HepG2 (cell line): Measurements from ENCODE around the gene JMJD8. TPM values are rescaled to one million over a fixed set of nuclear protein-coding genes. Genes with fewer than 3 reads are reported as not detected.

ENCODE experiments used
- CHD2 ChIP-seq: IDR thresholded peaks from 2 replicates; pipeline ENCODE4 v1.6.1; 2011; ENCODE audit warnings: low read depth, low read length, improper control_type of control experiment
- MAZ ChIP-seq, 2 experiments: sonication (generic) in 1 of 2; formaldehyde crosslinking in 1 of 2; IDR thresholded peaks; 2 replicates each; pipeline versions ENCODE4 v1.5.0 to v1.6.1; 2012 to 2020; ENCODE audit warnings: low read depth in 2 of 2, mild to moderate bottlenecking in 2 of 2, borderline replicate concordance in 1 of 2, improper control_type of control experiment in 1 of 2, low read length in 1 of 2, missing genetic modification reagents in 1 of 2, moderate library complexity in 1 of 2
- NRL ChIP-seq: sonication (generic); formaldehyde crosslinking; IDR thresholded peaks from 2 replicates; pipeline ENCODE4 v1.5.0; 2020; ENCODE audit warnings: missing genetic modification reagents, mild to moderate bottlenecking, moderate library complexity, borderline replicate concordance
- SP4 ChIP-seq: sonication (generic); formaldehyde crosslinking; IDR thresholded peaks from 2 replicates; pipeline ENCODE4 v1.8.1; 2023; ENCODE audit warnings: mild to moderate bottlenecking, missing genetic modification reagents
- STAT5B ChIP-seq: sonication (generic); formaldehyde crosslinking; IDR thresholded peaks from 2 replicates; pipeline ENCODE4 v1.4.0; 2020; ENCODE audit warnings: missing genetic modification reagents
- ZNF460 ChIP-seq: sonication (generic); formaldehyde crosslinking; IDR thresholded peaks from 2 replicates; pipeline ENCODE4 v1.5.1; 2020; ENCODE audit warnings: missing genetic modification reagents, mild to moderate bottlenecking, borderline replicate concordance
- polyA plus RNA-seq, 8 experiments: library from polyadenylated mRNA; depleted of rRNA in 3 of 8; stranded (reverse) in 7 of 8; unstranded in 1 of 8; fragments of >200 nt; fragmentation: Illumina TruSeq in 4 of 8; extraction: Trizol in 4 of 8; gene quantifications; 2 replicates each; pipeline versions ENCODE4 v1.2.1 to v1.2.3, GENCODE V29; 2011 to 2016; ENCODE audit warnings: low read depth in 4 of 8, missing spikeins in 1 of 8, mixed read lengths in 1 of 8; ENCODE audit not compliant: insufficient read depth in 1 of 8
- total RNA-seq, 5 experiments: library from RNA; depleted of rRNA; stranded (reverse); fragments of >200 nt; fragmentation: Illumina TruSeq; extraction: Trizol; gene quantifications; 2 replicates each; pipeline ENCODE4 v1.2.3, GENCODE V29; 2016; ENCODE audit warnings: low read depth in 1 of 5
- TF ChIP-seq, protein P1 (sequence below): sonication (generic); formaldehyde crosslinking; IDR thresholded peaks from 2 replicates; pipeline ENCODE4 v1.4.0; 2020; ENCODE audit warnings: missing genetic modification reagents, borderline replicate concordance
- TF ChIP-seq, protein P2 (sequence below): sonication (generic); formaldehyde crosslinking; IDR thresholded peaks from 2 replicates; pipeline ENCODE4 v1.4.0; 2020; ENCODE audit warnings: missing genetic modification reagents, borderline replicate concordance
- TF ChIP-seq, protein P3 (sequence below): sonication (generic); formaldehyde crosslinking; IDR thresholded peaks from 2 replicates; pipeline ENCODE4 v1.4.0; 2020; ENCODE audit warnings: missing genetic modification reagents, borderline replicate concordance
- TF ChIP-seq, protein P4 (sequence below): sonication (generic); formaldehyde crosslinking; IDR thresholded peaks from 2 replicates; pipeline ENCODE4 v1.4.0; 2020; ENCODE audit warnings: missing genetic modification reagents

JMJD8 gene
- total and polyA plus RNA-seq, 2 of the 13 experiments (the other 11 are each of a cell fraction or from before 2014, with no cell fraction given), result 2.6 to 11.8 TPM

DNA sequence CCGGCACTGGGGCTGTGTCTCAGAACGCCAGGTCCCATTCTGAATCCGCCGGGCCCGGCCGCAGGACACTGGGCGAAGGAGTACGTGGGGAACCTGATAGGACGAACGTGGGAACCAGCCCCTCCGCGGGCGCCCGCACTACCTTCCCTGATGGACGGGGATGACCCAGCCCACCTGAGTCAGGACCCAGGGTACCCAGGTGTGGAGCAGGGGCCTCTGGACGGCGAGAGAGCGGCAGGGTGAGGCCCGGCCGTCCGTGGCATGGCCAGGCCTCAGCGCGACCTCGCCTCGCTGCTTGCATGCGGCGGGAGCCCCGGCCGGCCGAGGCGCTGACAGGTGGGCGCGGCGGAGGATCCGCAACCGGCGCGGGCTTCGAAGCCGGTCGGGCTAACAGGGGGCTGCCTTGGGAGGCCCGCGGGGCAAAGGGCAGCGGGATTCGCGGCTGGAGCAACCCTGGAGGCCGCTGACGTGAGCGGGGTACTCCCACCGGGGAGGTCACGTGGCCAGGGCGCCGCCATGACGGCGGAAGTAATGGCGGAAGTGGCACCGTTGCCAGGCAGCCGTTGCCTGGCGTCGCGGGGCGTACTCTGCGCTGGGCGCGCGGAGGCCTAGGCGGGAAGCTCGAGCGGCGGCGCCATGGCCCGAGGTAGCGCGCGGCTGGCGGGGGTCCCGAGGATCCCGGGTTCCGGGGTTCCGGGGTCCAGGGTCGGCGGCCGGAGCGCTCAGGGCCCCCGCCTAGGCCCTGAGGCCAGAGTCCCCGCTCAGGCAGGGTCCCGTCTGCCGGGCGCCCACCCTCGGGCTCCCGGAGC, 35.1 kb downstream of the JMJD8 start, which contains the start of gene WDR90 (continued):
- TF ChIP-seq, protein P1, sequence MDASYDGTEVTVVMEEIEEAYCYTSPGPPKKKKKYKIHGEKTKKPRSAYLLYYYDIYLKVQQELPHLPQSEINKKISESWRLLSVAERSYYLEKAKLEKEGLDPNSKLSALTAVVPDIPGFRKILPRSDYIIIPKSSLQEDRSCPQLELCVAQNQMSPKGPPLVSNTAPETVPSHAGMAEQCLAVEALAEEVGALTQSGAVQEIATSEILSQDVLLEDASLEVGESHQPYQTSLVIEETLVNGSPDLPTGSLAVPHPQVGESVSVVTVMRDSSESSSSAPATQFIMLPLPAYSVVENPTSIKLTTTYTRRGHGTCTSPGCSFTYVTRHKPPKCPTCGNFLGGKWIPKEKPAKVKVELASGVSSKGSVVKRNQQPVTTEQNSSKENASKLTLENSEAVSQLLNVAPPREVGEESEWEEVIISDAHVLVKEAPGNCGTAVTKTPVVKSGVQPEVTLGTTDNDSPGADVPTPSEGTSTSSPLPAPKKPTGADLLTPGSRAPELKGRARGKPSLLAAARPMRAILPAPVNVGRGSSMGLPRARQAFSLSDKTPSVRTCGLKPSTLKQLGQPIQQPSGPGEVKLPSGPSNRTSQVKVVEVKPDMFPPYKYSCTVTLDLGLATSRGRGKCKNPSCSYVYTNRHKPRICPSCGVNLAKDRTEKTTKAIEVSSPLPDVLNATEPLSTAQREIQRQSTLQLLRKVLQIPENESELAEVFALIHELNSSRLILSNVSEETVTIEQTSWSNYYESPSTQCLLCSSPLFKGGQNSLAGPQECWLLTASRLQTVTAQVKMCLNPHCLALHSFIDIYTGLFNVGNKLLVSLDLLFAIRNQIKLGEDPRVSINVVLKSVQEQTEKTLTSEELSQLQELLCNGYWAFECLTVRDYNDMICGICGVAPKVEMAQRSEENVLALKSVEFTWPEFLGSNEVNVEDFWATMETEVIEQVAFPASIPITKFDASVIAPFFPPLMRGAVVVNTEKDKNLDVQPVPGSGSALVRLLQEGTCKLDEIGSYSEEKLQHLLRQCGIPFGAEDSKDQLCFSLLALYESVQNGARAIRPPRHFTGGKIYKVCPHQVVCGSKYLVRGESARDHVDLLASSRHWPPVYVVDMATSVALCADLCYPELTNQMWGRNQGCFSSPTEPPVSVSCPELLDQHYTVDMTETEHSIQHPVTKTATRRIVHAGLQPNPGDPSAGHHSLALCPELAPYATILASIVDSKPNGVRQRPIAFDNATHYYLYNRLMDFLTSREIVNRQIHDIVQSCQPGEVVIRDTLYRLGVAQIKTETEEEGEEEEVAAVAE (CRISPR knock-in tag), result peak; percentile 60
- TF ChIP-seq MAZ (IDR thresholded peaks at IDR 0.05; ENCODE audit: borderline replicate concordance, low read depth, low read length) (peak; percentile 76), MAZ (CRISPR knock-in tag; IDR thresholded peaks at IDR 0.05; ENCODE audit: low read depth) (peak; percentile 94), NRL (peak; percentile 98), ZNF460 (no peak; the same call in 1 of the 2 replicates), SP4 (CRISPR knock-in tag) (peak; percentile 67; the same call in 1 of the 2 replicates), STAT5B (CRISPR knock-in tag) (peak; percentile 48; the same call in 1 of the 2 replicates), CHD2 (peak; percentile 69)
- TF ChIP-seq, protein P2, sequence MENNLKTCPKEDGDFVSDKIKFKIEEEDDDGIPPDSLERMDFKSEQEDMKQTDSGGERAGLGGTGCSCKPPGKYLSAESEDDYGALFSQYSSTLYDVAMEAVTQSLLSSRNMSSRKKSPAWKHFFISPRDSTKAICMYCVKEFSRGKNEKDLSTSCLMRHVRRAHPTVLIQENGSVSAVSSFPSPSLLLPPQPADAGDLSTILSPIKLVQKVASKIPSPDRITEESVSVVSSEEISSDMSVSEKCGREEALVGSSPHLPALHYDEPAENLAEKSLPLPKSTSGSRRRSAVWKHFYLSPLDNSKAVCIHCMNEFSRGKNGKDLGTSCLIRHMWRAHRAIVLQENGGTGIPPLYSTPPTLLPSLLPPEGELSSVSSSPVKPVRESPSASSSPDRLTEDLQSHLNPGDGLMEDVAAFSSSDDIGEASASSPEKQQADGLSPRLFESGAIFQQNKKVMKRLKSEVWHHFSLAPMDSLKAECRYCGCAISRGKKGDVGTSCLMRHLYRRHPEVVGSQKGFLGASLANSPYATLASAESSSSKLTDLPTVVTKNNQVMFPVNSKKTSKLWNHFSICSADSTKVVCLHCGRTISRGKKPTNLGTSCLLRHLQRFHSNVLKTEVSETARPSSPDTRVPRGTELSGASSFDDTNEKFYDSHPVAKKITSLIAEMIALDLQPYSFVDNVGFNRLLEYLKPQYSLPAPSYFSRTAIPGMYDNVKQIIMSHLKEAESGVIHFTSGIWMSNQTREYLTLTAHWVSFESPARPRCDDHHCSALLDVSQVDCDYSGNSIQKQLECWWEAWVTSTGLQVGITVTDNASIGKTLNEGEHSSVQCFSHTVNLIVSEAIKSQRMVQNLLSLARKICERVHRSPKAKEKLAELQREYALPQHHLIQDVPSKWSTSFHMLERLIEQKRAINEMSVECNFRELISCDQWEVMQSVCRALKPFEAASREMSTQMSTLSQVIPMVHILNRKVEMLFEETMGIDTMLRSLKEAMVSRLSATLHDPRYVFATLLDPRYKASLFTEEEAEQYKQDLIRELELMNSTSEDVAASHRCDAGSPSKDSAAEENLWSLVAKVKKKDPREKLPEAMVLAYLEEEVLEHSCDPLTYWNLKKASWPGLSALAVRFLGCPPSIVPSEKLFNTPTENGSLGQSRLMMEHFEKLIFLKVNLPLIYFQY, result peak; percentile 88
- TF ChIP-seq, protein P3, sequence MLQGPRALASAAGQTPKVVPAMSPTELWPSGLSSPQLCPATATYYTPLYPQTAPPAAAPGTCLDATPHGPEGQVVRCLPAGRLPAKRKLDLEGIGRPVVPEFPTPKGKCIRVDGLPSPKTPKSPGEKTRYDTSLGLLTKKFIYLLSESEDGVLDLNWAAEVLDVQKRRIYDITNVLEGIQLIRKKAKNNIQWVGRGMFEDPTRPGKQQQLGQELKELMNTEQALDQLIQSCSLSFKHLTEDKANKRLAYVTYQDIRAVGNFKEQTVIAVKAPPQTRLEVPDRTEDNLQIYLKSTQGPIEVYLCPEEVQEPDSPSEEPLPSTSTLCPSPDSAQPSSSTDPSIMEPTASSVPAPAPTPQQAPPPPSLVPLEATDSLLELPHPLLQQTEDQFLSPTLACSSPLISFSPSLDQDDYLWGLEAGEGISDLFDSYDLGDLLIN (CRISPR knock-in tag), result peak; percentile 19; the same call in 1 of the 2 replicates
- TF ChIP-seq, protein P4, sequence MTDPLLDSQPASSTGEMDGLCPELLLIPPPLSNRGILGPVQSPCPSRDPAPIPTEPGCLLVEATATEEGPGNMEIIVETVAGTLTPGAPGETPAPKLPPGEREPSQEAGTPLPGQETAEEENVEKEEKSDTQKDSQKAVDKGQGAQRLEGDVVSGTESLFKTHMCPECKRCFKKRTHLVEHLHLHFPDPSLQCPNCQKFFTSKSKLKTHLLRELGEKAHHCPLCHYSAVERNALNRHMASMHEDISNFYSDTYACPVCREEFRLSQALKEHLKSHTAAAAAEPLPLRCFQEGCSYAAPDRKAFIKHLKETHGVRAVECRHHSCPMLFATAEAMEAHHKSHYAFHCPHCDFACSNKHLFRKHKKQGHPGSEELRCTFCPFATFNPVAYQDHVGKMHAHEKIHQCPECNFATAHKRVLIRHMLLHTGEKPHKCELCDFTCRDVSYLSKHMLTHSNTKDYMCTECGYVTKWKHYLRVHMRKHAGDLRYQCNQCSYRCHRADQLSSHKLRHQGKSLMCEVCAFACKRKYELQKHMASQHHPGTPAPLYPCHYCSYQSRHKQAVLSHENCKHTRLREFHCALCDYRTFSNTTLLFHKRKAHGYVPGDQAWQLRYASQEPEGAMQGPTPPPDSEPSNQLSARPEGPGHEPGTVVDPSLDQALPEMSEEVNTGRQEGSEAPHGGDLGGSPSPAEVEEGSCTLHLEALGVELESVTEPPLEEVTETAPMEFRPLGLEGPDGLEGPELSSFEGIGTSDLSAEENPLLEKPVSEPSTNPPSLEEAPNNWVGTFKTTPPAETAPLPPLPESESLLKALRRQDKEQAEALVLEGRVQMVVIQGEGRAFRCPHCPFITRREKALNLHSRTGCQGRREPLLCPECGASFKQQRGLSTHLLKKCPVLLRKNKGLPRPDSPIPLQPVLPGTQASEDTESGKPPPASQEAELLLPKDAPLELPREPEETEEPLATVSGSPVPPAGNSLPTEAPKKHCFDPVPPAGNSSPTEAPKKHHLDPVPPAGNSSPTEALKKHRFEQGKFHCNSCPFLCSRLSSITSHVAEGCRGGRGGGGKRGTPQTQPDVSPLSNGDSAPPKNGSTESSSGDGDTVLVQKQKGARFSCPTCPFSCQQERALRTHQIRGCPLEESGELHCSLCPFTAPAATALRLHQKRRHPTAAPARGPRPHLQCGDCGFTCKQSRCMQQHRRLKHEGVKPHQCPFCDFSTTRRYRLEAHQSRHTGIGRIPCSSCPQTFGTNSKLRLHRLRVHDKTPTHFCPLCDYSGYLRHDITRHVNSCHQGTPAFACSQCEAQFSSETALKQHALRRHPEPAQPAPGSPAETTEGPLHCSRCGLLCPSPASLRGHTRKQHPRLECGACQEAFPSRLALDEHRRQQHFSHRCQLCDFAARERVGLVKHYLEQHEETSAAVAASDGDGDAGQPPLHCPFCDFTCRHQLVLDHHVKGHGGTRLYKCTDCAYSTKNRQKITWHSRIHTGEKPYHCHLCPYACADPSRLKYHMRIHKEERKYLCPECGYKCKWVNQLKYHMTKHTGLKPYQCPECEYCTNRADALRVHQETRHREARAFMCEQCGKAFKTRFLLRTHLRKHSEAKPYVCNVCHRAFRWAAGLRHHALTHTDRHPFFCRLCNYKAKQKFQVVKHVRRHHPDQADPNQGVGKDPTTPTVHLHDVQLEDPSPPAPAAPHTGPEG (CRISPR knock-in tag), result 0 out of 2 replicates have a peak, but pooled peaks have one; percentile 49
